NCI-H1092 treated with DMSO at 0.1 percent for 48 hours (cell line): ENCODE results near the gene ONECUT3.

Experiments used
- DNase-seq: peaks from one replicate; lab custom pipeline; 2025; lab: John Stamatoyannopoulos, UW

ONECUT3 gene

GRCh38 chr19:1739960-1740629 is 13.2 kb upstream of the ONECUT3 start:
- DNase-seq = no peak

- DNase-seq = no peak
These were observed 10.2 kb upstream of the ONECUT3 start for GRCh38 chr19:1742989-1743696.

DNA sequence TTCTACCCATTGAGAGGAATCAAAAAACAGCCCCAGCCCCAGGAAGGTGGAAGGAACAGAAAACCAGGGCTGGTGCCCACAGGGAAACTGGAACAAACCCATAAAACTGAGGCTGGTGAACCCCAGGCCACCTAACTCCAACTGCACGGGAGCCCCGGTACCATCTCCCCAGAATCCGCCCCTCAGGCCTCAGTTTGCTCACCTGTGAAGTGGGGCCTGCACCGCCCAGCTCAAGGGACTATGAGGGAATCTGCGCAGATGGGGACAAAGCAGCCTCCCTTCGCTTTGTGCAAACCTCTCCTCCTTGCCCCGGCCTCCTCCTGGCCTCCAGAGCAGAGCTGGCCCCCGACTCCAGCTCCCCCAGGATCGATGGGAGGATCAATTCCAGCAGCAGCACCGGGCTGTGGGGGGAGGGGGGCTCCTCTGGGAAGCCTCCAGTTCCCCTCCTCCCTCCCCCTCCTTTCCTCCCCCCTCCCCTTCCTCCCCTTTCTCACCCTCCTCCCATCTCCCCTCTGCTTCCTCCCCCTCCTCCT is 9.1 kb upstream of the ONECUT3 start:
- no peak for DNase-seq

- no peak for DNase-seq
These were observed 8.3 kb upstream of the ONECUT3 start for GRCh38 chr19:1744822-1745563.

DNA sequence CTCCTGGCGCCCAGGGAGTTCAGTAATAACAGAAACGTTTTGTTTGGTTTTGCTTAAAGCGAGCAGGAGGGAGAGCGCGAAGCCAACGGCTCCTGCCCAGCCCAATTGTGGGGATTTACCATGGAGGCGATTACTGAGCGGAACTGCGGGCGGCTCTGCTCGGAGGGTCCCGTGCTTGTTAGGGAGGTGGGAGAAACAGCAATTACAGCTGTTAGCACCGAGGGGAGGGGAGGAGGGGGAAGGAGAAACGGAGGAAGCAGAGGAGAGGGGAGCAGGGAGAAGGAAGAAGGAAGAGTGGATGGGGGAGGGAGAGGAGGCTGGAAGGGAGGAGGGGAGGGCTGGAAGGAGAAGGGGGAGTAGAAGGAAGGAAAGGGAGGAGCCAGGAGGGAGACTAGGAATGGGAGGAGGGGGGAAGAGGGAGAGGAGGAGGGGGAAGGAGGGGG is 7.7 kb upstream of the ONECUT3 start:
- no peak for DNase-seq

- no peak for DNase-seq
These were observed 6.7 kb upstream of the ONECUT3 start for GRCh38 chr19:1746401-1747284.

DNA sequence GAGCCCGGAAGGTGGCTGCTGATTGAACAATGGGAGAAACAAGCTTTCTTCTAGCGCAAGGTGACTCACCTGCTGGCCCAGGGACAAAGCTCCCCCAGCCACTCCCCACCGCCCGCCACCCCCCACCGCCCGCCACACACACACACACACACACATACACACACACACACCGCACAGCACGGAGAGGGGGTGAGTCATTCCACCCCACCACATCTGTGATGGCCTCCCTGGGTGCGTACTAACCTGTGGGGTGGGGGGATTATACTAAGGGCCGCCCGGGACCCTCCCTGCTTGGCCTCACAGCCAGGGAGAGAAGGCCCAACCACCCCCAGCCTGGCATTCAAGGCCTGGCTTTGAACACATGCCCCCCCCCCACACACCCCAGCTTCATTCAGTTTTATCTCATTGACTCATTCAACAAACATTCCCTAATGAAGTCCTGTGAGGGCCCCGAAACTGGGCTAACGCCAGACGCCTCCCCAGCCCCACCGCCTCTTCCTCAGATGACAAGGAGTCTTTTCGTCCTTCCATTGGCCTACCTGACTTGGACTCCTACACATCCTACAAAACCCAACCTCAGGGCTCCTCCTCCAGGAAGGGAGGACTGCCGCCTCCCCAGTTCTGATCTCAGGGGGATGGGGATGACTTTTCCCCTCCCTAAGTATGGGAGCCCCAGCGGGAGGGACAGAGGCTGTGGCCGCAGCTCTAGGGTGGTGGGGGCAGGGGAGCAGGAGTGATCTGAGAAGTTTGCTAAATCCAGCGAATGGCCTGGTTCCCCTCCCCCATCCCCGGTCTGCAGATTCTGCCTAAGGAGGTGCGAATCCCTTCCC is 5.8 kb upstream of the ONECUT3 start:
- DNase-seq = no peak

- no peak for DNase-seq
These were observed 5.0 kb upstream of the ONECUT3 start for GRCh38 chr19:1748115-1748872.

DNA sequence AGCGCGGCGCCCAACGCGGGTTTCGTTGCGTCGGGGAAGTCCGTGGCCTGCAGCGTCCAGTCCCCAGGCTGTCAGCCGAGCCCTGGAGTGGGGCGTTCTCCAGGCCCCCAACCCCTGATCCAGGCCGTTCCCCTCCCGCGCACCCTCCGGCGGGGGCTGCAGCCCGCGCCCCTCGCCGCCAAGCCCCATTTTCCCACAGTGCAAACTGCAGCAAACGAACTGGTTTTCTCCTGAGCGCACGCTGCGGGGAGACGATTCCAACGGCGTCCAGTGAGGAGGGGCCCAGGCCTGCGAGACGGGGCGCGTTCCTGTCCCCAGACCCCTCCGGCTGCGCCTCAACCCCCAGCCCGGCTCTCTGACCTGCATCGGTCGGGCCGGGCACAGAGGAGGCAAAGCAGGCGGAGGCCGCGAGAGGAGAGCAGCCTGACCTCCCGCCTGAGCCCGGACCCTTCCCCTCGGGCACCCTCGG is 4.4 kb upstream of the ONECUT3 start:
- no peak for DNase-seq

DNA sequence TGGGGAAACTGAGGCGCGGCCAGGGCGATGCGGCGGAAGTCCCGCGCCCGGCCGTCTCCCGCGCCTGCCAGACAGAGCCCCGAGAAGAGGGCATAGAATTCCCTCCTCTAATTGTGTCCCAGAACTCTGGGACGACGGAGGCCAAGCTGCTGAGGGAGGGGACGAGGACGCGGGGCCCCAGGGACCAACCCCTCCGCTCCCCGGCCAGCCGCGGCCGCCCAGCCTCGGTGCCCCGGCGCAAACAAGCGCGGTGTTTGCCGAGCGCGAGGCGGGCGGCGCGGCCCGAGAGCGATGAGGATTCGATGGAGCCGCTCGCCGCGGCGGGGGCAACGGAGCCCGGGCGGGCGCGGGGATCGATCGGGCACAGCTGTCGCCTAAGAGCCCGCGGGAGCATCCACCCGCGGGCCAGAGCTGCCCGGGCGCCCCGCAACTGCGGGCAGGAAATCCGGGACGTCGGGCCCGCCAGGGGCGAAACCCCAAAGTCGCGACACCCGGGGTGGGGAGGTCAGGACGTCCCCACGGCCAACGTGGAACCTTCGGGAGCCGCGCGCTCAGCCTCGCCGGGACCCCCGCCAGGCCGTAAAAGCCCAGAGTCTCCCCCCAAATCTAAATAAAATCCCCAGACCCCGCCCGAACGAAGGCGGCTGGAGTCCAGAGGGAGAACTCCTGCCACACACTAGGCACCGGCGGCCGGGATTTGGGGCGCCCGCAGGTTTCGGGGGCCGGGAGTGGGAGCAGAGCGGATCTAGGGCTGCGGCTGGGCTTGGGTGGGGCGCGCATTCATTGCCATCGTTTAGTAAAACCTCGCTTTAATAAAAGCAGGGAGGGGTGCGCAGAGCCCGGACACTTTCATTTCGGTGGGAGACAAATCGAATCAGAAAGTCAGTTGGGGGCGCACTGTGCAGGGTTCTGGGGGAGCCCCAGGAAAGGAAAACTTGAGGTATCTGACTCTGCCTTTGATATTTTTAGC is 3.6 kb upstream of the ONECUT3 start:
- DNase-seq = no peak

GRCh38 chr19:1750343-1751021 is 2.8 kb upstream of the ONECUT3 start:
- DNase-seq = no peak

GRCh38 chr19:1751367-1752008 is 1.8 kb upstream of the ONECUT3 start:
- DNase-seq = no peak

- DNase-seq = no peak
These were observed 1.1 kb upstream of the ONECUT3 start for GRCh38 chr19:1752009-1752756.

- DNase-seq = no peak
These were observed 821 bp downstream of the ONECUT3 start for GRCh38 chr19:1754018-1754635.

DNA sequence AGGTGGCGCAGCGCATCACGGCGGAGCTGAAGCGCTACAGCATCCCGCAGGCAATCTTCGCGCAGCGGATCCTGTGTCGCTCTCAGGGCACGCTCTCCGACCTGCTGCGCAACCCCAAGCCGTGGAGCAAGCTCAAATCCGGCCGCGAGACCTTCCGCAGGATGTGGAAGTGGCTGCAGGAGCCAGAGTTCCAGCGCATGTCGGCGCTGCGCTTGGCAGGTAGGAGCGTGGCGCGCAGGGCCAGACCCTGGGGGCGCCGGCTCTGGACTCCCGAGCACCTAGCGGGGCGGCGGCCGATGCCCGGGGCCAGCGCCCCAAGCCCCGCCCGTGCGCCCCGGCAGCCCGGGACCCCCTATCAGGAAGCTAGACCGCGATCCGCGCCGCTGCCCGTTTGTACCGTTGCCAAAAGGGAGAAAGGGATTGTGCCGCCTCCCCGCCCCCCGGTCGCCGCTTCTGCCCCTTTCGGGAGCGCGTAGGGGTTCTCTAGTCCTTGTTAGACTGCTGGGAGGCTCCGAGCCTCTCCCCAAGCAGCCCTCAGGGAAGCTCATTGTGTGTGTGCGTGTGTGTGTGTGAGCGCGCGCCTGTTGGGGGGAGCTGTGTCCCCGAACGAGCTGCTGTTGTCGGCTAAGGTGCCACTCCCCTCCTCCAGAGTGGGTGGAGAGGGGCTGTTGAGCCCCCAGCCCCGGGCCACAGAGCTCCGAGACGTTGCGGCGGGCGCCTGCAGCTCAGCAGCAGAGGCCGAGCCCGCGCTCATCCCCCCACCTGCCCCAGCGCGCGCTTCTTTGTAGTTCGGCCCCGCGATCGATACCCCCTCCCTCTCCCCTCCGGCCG is 1.5 kb downstream of the ONECUT3 start:
- DNase-seq = no peak
